GM19372 (cell line): ENCODE results near the gene MAP2K7.

Experiments used
- ATAC-seq: cut with Tn5 transposase; IDR thresholded peaks from one replicate; pipeline ENCODE4 v1.9.1; 2021; ENCODE audit warnings: mild to moderate bottlenecking, low read depth, moderate library complexity; ENCODE audit not compliant: unreplicated experiment

The MAP2K7 gene

DNA sequence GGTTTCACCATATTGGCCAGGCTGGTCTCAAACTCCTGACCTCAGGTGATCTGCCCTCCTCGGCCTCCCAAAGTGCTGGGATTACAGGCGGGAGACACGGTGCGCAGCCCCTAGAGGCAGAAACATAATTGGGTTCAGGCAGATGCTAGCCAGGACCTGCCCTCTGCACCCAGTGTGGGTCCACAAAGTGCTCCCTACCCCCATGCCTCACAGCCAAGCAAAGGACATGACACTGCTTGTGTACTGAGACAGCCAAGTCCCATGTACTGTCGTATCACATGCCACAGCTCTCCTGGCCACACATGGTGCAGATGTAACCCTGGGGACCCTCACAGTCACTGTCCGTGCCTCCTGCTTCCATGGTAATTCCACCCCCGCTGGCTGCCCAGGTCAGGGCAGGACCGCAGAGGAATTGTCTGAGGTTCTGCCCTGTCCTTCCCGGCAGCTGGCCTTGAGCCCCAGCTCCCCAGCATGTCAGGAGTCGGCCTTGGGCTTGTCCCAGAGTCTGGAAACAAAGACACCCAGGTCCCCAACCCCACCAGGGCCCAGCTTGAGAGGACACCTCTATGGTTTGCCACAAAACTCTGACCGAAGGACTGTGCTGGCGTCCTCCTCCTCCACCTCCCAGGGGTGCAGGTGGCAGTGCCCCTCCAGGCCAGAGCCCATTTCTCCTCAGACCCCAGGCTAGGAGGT is 37.1 kb upstream of the MAP2K7 start:
- ATAC-seq: no peak

DNA sequence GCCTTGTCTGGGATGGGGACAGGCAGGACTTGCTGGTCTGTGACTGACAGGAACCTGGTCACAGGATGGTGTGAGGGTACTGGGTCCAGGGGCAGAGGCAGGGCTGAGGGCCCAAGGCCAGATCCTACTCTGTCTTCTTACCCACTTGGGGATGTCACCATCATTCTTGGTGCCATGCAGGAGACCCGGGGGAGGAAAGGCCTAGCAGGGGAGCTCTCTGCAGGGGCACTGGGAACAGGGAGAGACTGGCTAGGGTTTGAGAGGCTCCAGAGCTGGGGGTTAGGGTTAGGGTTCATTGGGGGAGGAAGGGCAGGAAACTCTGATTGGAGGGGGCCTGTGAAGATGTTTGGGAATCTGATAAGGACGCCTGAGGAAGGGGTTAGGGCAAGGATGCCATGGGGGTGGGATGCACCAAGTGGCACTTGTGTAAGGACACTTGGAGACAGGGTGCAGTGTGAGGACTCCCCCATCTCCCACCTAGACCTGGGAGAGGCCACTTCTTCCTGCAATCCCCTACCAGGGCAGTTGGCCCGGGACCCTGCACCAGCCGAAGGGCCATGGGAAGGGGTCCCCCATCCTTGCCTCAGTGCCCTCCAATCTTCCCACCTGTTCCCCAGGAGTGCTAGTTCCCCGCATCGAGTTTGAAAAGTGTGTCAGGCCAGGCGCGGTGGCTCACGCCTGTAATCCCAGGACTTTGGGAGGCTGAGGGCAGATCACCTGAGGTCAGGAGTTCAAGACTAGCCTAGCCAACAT is 36.4 kb upstream of the MAP2K7 start:
- ATAC-seq: no peak

DNA sequence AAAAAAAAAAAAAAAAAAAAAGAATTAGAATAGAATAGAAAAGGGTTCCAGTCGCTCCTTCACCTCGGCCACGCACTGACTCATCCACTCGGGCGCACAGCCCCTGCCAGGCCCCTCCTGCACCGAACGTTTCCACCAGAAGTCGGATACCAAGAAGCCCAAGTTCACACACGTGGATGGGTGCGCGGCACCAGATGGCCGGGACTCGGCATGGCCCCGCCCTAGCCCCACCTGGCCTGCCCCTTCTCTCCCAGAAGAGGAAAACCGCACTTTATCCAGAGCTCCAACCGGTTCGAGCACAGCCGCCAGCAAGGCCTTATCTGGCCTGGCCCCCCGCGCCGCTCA is 35.4 kb upstream of the MAP2K7 start:
- no peak for ATAC-seq

DNA sequence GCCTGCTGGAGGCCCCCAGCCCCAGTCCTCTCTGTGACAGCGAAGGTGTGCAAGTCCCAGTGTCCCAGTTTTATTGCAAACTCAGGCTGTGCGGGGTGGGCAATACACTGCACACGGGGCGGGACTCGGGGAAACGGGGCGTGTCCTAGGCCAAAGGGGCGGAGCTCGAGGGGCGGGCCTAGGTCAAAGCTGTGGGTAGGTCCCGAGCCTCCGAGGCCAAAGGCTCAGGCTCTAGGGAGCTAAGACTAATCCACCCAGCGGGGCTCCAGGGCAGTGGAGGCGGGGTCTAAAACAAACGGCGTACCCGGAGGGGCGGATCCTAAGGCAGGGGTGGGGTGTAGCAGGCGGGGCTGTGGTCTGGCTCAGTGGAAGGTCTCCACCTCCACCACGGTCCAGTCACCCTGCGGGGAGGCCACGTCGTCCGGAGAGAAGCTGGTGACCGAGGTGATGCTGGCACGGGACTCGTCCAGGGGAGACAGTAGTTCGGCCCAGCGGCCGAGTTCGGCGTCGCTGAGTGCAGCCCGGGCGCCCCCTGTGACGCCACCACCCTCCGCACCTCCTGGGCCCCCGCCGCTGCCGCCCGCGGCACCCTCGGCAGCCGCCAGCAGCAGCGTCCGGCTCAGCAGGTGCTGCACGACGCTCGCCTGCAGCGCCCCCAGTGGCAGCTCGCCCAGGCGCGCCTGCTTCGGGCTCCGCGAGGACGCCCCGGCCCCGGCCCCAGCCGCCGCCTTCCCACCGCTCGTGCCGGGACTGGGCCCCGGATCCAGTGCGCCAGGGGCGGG is 34.8 kb upstream of the MAP2K7 start:
- ATAC-seq: peak; percentile 60

DNA sequence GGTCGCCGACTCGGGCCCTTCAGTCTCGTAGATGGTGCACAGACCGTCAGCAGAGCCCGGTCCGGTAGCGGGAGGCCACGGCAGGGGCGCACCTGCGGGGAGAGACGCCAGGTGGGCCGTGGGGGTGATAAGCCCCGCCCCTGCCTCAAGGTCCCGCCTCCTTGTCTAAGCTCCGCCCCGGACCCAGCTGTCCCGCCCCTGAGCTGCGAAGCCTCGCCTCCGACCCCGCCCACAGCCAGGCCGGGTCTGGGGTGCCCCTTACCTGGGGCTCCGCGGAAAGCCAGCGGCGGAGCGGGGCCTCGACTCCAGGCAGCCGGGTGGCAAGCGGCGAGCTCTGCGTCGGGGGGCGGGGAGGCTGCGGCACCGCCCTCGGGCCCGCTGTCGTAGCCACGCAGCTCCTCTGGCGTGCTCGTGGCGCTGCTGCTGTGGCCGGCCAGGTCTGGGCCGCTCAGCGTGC is 34.2 kb upstream of the MAP2K7 start:
- ATAC-seq: peak; percentile 45

DNA sequence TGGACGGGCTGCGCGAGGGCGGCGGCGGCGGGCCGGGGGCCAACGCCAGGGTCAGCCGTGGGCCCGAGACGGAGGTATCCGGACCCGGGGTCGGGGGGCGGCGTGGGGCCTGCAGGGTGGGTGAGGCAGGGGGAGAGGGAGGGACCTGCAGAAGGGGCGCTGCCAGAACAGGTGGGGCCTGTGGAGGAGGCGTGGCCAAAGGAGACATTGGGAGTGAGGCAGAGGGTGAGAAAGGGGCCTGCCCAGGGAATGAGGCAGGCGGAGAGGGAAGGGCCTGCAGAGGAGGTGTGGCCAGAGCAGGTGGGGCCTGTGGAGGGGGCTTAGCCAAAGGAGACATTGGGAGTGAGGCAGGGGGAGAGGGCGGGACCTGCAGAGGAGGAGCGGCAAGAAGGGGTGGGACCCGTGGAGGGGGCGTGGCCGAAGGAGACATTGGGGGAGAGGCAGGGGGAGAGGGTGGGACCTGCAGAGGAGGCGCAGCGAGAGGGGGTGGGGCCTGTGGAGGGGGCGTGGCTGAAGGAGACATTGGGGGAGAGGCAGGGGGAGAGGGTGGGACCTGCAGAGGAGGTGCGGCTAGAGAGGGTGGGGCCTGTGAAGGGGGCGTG is 33.7 kb upstream of the MAP2K7 start:
- no peak for ATAC-seq

DNA sequence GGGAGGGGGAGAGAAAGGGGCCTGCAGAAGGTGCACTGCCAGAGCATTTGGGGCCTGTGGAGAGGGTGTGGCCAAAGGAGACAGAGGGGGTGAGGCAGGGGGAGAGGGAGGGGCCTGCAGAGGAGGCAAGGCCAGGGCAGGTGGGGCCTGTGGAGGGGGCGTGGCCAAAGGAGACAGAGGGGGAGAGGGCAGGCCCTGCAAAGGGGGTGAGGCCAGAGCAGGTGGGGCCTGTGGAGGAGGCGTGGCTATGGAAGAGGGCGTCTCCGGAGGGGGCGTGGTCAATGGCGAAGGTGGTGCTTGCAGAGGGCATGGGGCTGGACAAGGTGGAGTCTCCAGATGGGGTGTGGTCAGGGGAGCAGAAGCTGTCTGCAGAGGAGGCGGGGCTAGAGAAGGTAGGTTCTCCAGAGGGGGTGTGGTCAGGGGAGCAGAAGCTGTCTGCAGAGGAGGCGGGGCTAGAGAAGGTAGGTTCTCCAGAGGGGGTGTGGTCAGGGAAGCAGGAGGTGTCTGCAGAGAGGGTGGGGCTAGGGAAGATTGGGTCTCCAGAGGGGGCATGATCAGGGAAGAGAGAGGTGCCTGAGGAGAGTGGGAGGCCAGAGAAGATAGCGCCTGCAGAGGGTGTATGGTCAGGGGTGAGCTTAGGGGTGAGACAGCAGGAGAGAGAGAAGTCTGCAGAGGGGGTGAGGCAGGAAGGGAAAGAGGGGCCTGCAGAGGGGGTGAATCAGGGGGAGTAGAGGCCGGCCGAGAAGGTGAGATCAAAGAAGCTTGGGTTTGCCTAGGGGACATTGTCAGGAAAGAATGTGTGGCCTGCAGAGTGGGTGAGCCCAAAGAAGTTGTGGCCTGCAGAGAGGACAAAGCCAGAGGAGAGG is 32.9 kb upstream of the MAP2K7 start:
- no peak for ATAC-seq

DNA sequence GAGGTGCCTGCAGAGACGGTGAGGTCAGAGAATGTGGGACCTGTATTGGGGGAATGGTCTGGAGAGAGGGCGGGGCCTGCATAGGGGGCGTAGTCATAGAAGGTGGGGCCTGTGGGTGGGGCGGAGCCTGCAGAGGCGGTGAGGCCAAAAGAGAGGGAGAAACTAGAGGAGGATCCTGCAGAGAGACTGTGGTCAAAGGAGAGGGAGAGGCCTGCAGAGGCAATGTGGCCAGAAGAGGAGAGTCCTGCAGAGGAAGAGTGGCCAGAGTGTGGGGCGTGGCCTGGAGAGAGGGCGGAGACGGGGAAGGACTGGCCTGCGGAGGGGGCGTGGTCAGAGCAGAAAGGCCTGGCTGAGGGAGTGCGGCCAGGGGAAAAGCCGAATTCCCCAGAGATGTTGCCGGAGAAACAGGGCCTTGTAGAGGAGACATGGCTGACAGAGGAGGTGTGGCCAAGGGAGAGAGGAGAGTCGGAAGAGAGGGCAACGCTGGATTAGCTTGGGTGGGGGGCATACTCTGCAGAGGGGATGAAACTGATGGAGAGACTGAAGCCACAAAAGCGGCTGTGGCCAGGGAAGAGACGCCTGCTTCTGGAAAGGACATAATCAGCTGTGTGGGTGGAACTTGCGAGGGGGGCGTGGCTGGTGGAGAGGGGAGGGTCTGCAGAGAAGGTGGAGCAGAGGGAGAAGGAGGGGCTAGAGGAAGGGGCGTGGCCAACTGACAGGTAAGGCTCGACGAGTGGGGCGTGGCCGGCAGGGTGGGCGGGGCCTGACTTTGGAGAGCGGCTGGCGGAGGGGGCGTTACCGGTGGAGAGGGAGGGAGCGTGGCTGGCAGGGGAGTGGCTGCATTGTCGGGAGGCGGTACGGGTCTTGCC is 32.0 kb upstream of the MAP2K7 start:
- ATAC-seq: no peak

DNA sequence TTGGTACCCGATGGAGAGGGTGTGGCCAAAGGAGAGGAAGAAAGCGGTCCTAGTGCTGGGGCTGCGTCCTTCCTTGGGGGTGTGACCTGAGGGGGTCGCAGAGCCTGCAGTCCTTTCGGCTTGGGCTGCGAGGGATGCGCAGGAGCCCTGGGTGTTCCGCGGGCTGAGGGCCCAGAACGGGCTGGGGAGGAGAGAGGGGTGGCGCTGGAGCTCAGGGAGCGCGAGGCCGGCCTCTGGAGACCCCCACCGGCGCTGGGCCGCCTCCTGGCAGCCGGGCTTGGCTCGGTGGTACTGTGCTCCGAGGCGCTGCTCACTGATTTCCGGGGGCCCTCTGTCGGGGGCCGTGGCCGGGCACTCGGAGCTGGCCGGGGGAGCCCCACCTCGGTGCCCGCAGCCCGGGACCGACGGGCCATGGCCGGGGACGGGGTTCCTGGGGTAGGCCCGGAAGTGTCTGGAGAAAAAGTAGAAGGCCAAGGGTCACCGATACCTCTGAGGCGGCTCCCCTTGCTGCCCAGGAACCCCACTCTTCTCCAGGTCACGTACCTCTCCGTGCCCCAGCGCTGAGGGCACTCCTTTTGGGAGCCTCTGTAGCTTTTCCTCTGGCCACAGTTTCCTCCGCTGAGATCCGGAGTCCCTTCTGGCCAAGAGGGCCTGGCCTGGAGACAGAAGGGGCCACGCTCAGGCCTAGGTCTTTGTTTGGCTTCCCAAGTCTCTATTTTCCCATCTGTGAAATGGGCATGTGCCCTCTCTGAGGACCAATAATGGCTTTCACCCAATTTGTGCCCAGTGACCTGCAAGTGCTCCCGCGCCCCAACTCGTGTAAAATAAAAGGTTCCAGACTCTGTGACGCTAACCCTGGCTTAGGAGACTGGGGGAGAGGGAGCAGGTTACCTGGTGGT is 31.1 kb upstream of the MAP2K7 start:
- ATAC-seq: no peak

DNA sequence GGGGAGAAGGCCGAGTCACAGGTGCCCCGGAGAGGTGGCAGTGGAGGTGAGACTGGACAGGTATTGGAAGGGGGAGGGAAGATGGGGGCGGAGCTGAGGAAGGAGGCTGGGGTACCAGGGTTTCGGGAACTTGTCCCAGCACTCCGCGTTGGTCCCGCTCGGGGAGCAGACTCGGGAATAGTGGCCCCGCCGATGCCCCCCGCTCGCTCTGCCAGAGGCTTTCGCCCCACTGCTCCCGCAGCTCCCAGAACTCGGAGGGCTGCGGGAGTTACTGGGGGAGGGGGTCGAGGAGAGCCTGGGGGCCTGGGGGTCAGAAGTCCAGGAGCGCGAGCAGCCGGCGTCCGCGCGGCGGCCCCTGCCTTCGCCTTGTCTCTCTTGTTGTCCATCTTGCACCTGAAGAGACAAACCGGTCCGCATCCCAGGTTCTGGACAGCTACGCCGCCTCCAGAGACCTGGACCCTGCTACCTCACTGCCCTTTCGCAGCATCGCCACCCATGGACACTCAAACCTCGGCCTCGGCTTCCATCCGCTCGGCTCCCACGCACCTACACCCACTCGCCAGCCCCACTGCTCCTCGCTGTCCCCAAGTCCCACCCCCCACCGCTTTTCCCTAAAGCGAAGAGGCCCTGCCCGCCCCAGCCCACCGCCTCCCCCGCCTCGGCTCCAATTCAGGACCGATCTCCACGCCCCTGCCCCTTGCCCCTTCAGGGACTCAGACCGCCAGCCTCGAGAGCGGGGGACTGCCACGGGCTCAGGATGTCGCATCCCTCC is 30.2 kb upstream of the MAP2K7 start:
- no peak for ATAC-seq

DNA sequence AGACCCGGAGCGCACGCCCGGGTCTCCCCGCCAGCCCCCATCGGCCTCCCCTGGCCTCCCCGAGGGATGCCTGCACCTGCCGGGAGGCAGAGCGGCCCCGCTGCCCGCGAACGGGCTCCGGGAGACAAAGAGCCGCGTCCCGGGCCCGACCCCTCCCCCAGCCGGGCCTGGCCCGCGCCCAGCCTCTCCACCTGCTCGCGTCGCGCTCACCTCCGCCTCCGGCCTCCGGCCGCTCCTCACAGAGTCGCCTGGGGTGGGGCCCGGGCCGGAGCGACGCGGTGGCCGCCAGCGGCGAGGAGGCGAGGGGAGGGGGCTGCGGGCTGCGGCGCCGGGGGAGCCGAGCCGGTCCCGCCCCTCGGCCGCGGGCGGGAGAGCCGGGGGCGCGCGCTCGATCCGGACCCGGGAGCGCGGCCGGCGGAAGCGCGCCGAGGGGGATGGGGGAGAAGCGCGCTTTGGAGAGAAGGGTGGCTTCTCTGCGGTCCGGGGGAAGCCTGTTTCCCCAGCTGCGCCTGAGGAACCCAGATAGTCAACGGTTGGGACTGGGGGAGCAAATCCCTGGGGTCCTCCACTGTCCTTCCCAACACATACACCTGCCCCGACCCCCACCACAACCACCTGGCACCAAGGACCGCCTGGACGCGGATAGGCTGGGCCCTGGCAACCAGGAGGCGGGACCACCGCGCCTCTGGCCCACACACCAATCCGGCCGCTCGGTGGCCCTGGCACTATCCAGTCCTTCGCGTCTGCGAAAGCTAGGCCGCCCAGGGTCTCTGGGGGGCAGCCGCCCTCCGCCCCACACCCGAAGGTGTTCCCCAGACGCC is 29.4 kb upstream of the MAP2K7 start, which contains the start of gene PRR36:
Gene PRR36 (minus strand): TSS at position 315 of the 821 bp plus-strand sequence. CDS start 701 bp downstream, outside the sequence.
- no peak for ATAC-seq

DNA sequence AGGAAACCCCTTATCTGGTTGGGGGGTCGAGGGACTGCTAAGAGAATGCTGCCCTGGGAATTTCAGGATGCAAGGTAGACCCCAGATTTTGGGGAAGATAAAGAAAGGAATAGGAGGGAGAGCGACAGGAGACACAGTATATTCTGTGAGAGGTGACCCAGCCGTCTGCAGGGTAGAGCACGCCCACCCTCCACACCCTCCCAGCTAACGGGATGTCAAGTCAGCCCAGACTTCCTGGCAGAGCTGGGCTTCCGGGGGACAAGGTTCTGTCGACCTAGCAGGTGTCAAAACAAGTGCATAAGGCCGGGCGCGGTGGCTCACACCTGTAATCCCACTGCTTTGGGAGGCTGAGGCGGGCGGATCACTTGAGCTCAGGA is 28.8 kb upstream of the MAP2K7 start:
- ATAC-seq: no peak

DNA sequence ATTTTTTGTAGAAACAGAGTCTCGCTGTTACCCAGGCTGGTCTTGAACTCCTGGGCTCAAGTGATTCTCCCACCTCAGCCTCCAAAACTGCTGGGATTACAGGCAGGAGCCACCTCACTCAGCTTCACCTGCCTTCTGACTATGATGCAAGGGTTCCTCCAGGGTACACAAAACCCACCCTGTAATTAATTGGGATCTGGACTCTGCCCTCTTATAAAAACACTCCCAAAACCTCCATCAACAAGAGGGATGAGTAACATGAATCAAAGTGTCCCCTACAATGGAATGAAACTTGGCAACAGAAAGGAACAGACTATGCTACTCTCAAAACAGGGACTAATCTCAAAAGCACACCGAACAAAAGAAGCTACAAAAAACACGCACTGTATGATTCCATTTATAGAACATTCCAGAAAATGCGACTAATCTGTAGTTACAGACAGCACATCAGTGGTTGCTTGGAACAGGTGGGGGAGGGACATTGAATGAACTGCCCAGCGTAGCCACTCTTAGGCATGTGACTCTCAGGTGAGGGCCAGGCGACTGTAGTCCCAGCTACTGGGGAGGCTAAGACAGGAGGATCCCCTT is 26.3 kb upstream of the MAP2K7 start:
- ATAC-seq: no peak

DNA sequence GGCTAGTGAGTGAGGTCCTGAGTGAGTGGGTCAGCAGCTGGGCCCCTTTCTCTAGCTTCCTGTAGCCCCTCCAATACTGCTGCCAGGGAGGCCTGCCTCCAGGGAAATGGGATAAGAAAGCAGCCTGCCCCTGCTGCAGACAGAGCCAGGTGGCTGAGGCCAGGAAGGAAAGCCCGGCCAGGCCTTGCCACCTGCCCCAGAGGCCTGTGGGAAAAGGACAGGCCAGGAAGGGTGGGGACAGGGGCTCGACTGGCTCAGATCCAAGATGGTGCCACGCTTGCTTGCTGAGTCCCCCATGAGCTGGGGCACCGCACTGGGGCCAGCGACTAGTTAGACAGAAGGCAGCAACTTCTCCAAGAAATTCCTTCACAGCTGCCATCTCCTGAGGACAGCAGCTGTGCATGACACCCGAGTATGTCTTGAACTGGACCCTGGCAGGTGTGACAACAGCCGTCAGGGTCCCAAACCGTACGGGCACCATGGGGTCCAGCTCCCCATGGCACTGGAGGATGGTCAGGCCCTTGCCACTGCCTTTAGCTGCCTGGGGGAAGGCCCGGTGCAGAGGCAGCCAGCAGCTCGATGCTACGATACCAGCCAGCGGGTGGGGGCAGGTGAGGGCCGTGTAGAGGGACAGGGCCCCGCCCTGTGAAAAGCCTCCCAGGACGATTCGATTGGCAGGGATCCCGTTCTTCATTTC is 24.4 kb upstream of the MAP2K7 start:
- no peak for ATAC-seq

DNA sequence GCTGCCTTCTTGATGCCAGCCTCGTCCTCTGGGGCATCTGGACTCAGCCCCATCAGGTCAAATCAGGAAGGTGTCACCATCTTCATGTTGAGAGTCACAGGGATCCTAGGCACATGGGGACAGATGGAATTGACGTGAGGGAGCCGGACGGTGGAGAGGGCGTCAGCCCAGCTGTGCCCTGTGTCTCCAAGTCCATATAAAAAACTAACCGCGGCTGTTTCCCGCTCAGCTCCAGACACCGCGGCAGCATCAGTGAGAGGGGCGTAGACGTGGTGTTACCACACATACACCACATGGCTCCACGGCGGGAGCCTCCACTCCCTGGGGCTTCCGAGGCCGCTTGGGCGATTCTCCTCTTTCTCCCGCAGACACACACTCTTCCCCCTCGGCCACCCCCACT is 23.8 kb upstream of the MAP2K7 start:
- no peak for ATAC-seq

DNA sequence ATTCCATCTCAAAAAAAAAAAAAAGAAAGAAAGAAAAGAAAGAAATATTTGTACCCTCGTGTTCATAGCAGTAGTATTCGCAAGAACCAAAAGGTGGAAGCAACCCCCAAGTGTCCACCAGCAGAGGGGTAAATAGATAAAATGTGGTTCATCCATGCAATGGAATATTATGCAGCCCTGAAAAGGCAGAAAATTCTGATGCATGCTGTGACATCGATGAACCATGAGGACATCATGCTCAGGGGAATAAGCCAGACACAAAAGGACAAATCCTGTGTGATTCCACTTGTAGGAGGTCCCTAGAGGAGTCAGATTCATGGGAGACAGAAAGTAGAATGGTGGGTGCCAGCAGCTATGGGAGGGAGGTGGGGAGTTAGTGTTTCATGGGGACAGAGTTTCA is 21.8 kb upstream of the MAP2K7 start:
- no peak for ATAC-seq
